Osteocyte (in vitro differentiated cells): ENCODE results near the gene NEK7. TPM values are rescaled to one million over a fixed set of nuclear protein-coding genes. Genes with fewer than 3 reads are reported as not detected.
A peak's percentile ranks its signal among the peaks of the same experiment; 100 is the strongest.
"Not testable (repeated sequence)": the region's sequence is repeated elsewhere in the genome, so short reads cannot be mapped to it uniquely, and the experiment has no call there.

Source experiments
- DNase-seq: peaks from one replicate; pipeline ENCODE4 v3.0.0; 2021; ENCODE audit warnings: mixed read lengths; ENCODE audit not compliant: unreplicated experiment; ENCODE audit errors: extremely low spot score
- H3K27ac Mint-ChIP-seq: one replicate; pipeline ENCODE4 v1.8.0; 2021; ENCODE audit warnings: mild to moderate bottlenecking, mixed read lengths; ENCODE audit not compliant: unreplicated experiment
- H3K27me3 Mint-ChIP-seq: one replicate; pipeline ENCODE4 v1.8.0; 2021; ENCODE audit warnings: mixed read lengths; ENCODE audit not compliant: unreplicated experiment
- H3K36me3 Mint-ChIP-seq: one replicate; pipeline ENCODE4 v1.8.0; 2021; ENCODE audit warnings: mixed read lengths; ENCODE audit not compliant: unreplicated experiment
- H3K4me1 Mint-ChIP-seq: one replicate; pipeline ENCODE4 v1.8.0; 2021; ENCODE audit warnings: mixed read lengths; ENCODE audit not compliant: unreplicated experiment
- H3K4me3 Mint-ChIP-seq: one replicate; pipeline ENCODE4 v1.8.0; 2021; ENCODE audit warnings: mild to moderate bottlenecking, moderate library complexity, mixed read lengths; ENCODE audit not compliant: unreplicated experiment
- H3K9me3 Mint-ChIP-seq: one replicate; pipeline ENCODE4 v1.8.0; 2021; ENCODE audit warnings: mixed read lengths; ENCODE audit not compliant: unreplicated experiment
- total RNA-seq: library from RNA; stranded (reverse); gene quantifications from 2 replicates; pipeline ENCODE4 v1.2.1, GENCODE V29; 2021
- TF ChIP-seq, protein P1 (sequence below): fragments of 200-600 bp; sonication (generic); IDR thresholded peaks from 2 replicates; pipeline ENCODE4 v1.5.0; 2021; ENCODE audit warnings: antibody characterized with exemption, mild to moderate bottlenecking, moderate library complexity

Gene NEK7
- total RNA-seq, 1 donor from 2014 or later: 61.6 TPM

DNA sequence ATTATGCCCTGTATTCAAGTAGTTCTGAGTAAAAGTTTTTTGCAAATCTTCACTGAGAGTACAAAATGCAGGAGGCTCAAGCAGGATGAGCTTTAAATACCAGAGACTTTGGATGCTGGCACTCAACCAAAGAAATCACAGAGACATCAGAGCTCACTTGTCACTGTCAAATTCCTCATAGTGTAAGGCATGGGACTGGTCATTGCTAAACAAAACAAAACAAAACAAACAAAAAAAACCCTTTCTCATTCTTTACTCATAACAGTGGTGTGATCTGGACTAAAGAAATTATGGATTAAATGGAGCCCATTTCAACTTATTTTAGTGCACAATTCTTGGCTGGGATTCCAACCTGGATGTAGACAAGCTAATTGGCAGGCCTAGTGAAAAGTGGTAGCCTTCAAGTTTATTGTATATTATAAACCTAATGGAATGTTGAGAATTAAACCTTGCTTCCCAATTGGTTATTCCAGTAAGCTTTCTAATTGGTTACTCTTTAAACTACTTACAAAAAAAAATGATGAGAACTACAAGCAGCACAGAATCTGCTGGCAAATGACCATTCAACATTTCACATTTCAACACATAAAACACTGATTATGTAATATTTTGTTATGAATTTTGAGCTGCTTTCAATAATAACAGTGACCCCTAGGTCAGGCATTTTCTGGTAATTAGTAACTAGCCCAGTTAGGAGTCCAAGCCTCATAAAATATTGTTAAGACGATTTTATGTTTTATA is 30.6 kb upstream of the NEK7 start:
- H3K4me1 Mint-ChIP-seq: peaks cover 46% of the 10 kb centered on the region
- H3K27me3 Mint-ChIP-seq: no peaks in the 10 kb centered on the region
- H3K27ac Mint-ChIP-seq: peak overlapping the region; percentile 75
- no peaks in the 10 kb centered on the region for H3K9me3 Mint-ChIP-seq
- DNase-seq: no peak
- TF ChIP-seq, protein P1, sequence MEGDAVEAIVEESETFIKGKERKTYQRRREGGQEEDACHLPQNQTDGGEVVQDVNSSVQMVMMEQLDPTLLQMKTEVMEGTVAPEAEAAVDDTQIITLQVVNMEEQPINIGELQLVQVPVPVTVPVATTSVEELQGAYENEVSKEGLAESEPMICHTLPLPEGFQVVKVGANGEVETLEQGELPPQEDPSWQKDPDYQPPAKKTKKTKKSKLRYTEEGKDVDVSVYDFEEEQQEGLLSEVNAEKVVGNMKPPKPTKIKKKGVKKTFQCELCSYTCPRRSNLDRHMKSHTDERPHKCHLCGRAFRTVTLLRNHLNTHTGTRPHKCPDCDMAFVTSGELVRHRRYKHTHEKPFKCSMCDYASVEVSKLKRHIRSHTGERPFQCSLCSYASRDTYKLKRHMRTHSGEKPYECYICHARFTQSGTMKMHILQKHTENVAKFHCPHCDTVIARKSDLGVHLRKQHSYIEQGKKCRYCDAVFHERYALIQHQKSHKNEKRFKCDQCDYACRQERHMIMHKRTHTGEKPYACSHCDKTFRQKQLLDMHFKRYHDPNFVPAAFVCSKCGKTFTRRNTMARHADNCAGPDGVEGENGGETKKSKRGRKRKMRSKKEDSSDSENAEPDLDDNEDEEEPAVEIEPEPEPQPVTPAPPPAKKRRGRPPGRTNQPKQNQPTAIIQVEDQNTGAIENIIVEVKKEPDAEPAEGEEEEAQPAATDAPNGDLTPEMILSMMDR: no peak
- no peak overlapping the region for H3K4me3 Mint-ChIP-seq
- H3K36me3 Mint-ChIP-seq: no peaks in the 10 kb centered on the region

DNA sequence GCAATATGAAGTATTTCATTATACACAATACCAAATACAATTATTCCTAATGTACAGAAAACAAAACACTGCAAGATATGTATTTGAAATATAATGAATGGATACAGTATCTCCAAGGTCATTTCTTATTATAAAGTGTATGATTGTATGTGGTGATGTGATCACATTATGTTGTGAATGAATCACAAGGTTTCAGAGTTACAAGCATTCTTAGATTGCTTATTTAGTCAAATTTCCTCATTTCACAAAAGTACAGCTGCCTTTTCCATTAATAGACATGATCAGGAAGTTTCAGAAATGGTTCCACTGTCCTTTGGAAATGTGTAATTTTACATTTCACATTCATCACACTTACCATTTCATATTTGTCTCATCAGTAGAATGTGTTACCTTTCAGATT is 28.3 kb upstream of the NEK7 start:
- TF ChIP-seq, protein P1: no peak
- no peak for DNase-seq
- Mint-ChIP-seq H3K27ac (no peak overlapping the region), H3K9me3 (no peaks in the 10 kb centered on the region), H3K36me3 (no peaks in the 10 kb centered on the region), H3K4me3 (no peak overlapping the region), H3K27me3 (no peaks in the 10 kb centered on the region), H3K4me1 (peaks cover 38% of the 10 kb centered on the region)

DNA sequence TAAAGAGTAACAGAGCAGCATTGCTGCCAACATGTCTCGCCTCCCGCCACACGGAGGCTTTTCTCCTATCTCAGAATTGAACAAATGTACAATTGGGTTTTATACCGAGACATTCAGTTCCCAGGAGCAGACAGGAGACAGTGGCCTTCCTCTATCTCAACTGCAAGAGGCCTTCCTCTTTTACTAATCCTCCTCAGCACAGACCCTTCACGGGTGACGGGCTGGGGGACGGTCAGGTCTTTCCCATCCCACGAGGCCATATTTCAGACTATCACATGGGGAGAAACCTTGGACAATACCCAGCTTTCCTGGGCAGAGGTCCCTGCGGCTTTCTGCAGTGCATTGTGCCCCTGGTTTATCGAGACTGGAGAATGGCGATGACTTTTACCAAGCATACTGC is 26.7 kb upstream of the NEK7 start:
- not testable (repeated sequence) for H3K9me3 Mint-ChIP-seq, H3K27me3 Mint-ChIP-seq, DNase-seq, H3K36me3 Mint-ChIP-seq, H3K27ac Mint-ChIP-seq, H3K4me3 Mint-ChIP-seq
- H3K4me1 Mint-ChIP-seq: peaks cover 30% of the 10 kb centered on the region

DNA sequence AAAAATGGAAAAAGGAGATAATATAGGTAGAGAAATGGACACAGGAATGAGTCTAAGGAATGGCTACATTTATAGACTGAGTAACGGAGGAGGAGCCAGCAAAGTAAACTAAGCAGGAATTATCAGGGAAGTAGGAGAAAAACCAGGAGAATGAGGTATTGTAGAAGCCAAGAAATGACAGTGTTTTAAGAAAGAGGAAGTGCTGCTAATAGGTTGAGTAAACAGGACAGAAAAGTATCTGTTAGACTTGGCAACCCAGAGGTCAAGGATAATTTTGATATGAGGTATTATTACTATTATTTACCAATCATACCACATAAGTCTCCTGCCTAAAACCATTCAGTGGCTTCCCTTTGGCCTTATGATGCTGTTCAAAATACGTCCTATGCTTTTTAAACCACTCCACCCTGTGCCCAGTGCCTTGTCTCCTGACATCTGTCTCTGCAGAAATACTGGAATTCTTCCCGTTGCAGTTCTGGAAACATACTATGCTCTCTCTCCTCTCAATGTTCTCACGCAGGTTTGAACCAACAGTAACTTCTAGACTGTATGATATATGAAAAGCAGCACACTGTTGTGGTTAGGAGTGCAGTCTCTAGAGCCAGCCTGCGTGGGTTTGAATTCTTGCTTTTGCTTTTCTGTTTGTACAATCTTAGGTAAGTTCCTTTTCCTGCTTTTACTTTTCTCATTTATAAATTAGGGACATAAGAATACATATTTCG is 24.6 kb upstream of the NEK7 start:
- Mint-ChIP-seq H3K27ac (no peak overlapping the region), H3K4me3 (no peak overlapping the region)
- DNase-seq: no peak

DNA sequence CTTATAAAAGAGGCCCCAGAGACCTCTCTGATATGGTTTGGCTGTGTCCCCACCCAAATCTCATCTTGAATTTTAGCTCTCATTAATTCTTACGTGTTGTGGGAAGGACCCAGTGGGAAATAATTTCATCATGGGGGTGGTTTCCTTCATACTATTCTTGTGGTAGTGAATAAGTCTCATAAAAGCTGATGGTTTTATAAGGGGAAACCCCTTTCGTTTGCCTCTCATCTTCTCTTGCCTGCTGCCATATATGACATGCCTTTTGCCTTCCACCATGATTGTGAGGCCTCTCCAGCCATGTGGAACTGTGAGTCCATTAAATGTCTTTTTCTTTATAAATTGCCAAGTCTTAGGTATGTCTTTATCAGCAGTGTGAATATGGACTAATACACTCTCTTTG is 22.5 kb upstream of the NEK7 start:
- no peak overlapping the region for H3K4me3 Mint-ChIP-seq
- no peaks in the 10 kb centered on the region for H3K27me3 Mint-ChIP-seq
- no peak for DNase-seq
- H3K36me3 Mint-ChIP-seq: no peaks in the 10 kb centered on the region
- peaks cover 14% of the 10 kb centered on the region for H3K9me3 Mint-ChIP-seq
- TF ChIP-seq, protein P1: no peak
- H3K27ac Mint-ChIP-seq: no peak overlapping the region
- H3K4me1 Mint-ChIP-seq: peaks cover 1% of the 10 kb centered on the region

More for the DNA sequence above, 24.6 kb upstream of the NEK7 start:
- Mint-ChIP-seq H3K27me3 (no peaks in the 10 kb centered on the region), H3K36me3 (no peaks in the 10 kb centered on the region), H3K4me1 (peaks cover 11% of the 10 kb centered on the region), H3K9me3 (no peaks in the 10 kb centered on the region)
- TF ChIP-seq, protein P1: no peak
